HG02610 (cell line): ENCODE data around the gene ARSA.
"Not testable (repeated sequence)": the region's sequence is repeated elsewhere in the genome, so short reads cannot be mapped to it uniquely, and the experiment has no call there.

ENCODE experiments used
- ATAC-seq: cut with Tn5 transposase; IDR thresholded peaks from one replicate; pipeline ENCODE4 v1.9.1; 2021; ENCODE audit warnings: mild to moderate bottlenecking, moderate library complexity; ENCODE audit not compliant: unreplicated experiment

Gene ARSA

DNA sequence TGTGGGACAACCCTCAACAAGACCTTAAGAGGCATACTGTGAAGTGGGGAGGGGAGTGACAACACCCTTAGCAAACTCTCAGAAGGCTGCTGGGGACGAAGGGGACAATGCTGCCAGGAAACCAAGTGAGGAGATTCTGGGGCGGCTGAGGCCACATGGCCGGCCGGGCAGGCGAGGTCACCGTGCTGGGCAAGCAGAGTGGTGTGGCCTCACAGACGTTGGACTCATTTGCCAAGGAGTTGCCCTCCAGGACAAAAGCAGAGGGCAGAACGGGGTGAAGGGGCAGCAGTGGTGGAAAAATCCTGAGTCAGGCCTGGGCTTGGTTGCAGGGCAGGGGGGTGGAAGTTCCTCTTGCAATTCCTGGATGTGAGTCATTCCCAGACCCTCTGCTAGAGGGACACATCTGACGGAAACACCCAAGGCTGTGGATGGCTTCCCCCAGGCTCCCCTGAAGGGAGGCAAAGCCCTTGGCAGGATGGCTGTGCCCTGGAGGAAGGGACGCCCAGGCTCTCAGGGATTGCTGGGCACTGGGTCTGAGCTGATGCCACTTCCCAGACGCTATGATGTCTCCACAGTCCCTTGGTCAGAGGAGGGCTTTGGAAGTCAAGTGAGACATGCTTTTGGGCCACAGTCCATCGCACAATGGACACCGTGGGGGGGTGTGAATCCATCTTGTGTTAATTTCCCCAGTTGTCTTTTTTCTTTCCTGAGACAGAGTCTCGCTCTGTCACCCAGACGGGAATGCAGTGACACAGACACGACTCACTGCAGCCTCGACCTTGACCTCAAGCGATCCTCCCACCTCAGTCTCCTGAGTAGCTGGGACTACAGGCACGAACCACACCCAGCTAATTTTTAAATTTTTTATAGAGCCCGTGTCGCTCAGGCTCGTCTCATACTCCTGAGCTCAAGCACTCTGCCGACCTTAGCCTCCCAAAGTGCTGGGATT is 28.4 kb upstream of the ARSA start:
- no peak for ATAC-seq

DNA sequence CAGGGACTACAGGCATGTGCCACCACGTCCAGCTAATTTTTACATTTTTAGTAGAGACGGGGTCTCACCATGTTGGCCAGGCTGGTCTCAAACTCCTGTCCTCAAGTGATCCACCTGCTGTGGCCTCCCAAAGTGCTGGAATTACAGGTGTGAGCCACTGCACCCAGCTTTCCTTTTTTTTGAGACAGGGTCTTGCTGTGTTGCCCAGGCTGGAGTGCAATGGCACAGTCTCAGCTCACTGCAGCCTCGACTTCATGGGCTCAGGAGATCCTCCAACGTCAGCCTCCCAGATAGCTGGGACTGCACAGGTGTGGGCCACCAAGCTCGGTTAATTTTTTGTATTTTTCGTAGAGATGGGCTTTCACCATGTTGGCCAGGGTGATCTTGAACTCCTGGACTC is 26.7 kb upstream of the ARSA start:
- ATAC-seq: not testable (repeated sequence)

DNA sequence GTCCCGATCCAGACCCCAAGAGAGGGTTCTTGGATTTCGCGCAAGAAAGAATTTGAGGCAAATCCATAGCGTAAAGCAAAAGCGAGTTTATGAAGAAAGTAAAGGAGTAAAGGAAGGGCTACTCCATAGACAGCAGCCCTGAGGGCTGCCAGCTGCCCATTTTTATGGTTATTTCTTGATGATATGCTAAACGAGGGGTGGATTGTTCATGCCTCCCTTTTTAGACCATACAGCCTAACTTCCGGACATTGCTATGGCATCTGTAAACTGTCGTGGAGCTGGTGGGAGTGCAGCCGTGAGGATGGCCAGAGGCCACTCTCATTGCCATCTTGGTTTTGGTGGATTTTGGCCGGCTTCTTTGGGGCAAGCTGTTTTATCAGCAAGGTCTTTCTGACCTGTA is 25.3 kb upstream of the ARSA start:
- ATAC-seq: no peak

DNA sequence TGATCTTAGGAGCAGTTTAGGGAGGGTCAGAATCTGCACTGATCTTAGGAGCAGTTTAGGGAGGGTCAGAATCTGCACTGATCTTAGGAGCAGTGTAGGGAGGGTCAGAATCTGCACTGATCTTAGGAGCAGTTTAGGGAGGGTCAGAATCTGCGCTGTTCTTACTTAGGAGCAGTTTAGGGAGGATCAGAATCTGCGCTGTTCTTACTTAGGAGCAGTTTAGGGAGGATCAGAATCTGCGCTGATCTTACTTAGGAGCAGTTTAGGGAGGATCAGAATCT is 15.8 kb upstream of the ARSA start:
- not testable (repeated sequence) for ATAC-seq

DNA sequence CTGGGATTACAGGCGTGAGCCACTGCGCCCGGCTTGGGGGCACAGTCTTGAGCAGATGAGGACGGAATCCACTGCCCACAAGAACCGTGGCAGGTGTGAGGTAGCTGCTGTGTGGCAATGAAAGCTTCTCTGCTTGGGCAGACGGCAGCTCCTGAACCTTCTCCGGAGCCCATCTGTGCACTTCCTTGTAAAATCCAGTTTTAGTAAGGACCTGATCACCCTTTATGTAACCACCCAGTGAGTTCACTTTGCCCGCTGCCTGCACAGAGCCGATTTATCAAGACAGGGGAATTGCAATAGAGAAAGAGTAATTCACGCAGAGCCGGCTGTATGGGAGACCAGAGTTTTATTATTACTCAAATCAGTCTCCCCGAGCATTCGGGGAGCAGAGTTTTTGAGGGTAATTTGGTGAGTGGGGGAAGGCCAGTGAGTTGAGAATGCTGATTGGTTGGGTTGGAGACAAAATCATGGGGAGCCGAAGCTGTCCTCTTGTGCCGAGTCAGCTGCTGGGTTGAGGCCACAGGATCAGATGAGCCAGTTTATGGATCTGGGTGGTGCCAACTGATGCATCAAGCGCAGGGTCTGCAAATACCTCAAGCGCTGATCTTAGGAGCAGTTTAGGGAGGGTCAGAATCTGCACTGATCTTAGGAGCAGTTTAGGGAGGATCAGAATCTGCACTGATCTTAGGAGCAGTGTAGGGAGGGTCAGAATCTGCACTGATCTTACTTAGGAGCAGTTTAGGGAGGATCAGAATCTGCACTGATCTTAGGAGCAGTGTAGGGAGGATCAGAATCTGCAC is 15.3 kb upstream of the ARSA start:
- not testable (repeated sequence) for ATAC-seq

DNA sequence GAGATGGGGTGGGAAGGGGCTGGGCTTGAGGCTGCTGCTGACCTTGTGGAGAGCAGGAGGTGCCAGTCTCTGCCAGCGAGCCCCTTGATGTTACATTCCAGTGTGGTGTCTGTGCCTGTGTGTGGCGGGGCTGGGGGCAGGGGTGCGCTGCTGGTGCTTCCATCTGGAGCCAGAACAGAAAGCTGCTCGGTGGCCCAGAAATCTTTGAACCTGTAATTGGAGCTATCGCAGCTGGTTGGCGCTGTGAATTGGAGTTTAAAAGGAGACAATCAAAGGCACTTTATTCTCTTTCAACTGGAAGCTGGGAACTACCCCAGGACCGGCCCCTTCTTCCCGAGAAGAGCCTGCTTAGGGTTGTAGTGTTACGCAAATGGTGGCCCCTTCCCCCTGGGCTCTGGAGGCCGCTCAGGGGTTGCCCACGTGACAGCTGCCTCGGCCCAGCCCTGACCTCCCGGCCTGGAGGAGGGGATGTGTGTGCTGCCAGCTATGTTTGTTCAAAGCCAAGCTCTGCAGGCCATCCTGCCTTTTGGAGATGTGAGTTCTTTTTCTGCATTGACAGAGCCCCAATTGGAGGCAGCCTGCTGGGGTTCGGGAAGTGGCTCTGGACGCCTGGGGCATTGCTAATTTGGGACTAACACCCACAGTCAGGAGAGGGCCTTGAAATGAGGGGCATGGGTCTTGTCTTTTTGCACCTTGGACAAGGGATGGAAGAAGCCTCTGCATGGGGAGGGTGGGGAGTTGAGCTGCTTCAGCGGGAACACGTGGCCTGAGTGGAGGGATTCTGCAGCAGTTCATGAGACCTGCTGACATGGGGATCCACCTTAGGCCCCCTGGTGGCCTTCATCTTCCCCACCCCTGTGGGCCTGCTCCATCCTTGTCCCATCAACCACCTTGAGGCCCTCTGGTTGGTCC is 14.0 kb upstream of the ARSA start:
- no peak for ATAC-seq

DNA sequence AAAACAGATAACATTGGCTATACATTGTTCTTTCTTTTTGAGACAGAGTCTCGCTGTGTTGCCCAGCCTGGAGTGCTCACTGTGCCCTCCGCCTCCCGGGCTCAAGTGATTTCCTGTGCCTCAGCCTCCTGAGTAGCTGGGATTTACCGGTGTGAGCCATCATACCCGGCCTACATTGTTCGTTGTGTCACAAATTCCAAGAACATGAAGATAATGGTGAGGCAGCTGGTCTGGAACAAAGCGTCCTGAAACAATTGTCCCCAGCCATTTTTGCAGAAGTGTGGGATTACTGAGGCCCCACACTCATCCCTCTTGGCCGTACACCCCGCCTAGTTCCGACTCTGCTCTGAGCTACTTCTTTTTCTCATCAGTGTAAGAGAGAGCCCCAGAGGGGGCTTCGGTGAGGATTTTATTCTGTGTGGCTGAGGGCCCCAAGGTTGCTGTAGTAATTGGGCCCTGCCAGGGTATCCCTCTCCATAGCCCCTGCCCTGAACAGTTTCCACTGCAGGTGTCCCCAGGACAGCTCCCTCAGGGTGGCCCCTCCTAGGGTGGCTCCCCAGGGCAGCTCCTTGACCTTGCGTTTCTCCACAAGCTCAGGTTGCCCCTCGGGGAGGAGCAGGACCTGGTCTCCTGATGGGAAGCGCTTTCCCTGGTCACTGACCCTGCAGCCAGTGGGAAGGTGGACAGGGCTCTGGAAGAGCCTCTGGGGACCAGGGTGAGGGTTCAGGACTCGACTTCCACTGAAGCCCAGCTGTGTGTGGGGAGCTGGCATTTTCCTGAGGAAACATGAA is 13.1 kb upstream of the ARSA start:
- no peak for ATAC-seq

DNA sequence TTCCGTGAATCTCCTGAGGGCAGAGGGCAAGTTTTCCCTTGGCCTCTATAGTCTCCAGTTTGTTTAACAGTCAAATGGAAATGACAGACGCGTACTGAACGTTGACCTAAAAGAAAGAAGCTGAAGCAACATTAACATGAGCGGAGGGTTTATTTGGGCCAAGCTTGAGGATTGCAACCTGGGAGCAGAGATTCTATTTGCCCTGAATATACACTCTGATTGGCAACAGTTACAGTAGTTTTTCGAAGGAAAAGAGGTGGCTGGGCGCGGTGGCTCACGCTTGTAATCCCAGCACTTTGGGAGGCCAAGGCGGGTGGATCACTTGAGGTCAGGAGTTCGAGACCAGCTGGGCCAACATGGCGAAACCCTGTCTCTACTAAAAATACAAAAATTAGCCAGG is 12.3 kb upstream of the ARSA start:
- not testable (repeated sequence) for ATAC-seq

DNA sequence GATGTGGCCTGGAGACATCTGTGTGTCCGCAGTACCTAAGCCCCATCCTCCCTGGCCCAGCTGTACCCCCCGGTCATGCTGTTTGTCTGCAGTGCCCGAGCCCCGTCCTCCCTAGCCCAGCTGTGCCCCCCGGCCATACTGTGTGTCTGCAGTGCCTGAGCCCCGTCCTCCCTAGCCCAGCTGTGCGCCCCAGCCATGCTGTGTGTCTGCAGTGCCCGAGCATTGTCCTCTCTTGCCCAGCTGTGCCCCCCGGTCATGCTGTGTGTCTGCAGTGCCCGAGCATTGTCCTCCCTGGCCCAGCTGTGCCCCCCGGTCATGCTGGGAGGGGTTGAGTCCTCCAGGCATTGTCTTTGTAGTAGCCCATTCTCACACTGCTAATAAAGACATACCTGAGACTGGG is 7.6 kb upstream of the ARSA start:
- no peak for ATAC-seq

DNA sequence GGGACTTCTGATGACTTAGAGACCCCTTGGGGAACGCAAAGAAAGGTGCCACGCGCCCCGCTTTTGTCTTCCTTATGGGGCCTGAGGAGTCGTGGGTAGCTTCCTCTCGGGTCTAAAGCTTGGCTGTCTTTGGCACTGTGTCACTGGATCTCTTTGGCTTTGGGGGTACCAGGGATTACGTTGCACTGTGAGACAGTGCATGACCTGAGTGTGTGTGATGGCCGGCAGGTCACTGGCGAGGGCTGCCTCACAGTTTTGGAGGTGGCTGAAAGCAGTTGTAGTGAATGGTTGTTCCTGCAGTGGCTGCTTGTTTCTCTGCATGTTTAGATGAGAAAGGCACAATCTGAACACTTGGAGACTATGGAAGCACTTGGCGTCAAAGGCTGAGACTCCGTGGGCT is 5.8 kb upstream of the ARSA start:
- no peak for ATAC-seq

DNA sequence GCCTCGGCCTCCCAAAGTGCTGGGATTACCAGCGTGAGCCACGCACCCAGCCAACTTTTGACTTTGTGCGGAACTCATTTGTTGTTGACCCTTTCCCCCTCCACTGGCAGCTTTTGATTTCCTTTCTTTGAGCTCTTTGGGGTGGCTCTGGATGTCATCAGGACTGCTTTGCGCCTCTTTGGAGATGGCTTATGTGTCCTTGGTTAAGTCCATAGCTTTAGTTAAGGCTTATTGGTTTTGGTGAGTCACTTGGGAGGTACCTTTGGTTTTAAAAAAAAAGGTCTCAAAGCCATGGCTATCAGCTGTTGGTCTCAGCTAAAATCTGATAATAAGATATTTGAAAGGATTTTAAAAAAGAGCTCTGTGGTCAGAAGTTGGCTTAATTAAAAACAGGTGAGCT is 5.1 kb upstream of the ARSA start:
- ATAC-seq: no peak

DNA sequence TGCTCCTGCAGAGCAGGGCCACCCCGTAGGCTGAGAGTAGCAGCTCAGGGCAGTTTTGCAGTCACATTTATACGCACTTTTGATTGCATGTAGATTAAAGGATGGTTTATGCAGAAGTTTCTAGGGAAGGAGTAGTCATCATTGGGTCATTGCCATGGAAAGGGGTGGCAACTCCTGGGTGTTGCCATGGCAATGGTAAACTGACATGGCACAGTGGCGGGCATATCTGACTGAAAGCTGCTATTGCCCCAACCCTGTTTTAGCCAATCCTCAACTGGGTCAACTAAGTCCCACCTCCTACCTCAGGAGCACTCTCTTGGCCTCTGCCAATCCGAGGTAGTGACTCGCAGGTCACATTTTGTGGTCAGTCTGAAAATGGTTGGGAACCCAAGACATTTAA is 2.4 kb upstream of the ARSA start:
- no peak for ATAC-seq

DNA sequence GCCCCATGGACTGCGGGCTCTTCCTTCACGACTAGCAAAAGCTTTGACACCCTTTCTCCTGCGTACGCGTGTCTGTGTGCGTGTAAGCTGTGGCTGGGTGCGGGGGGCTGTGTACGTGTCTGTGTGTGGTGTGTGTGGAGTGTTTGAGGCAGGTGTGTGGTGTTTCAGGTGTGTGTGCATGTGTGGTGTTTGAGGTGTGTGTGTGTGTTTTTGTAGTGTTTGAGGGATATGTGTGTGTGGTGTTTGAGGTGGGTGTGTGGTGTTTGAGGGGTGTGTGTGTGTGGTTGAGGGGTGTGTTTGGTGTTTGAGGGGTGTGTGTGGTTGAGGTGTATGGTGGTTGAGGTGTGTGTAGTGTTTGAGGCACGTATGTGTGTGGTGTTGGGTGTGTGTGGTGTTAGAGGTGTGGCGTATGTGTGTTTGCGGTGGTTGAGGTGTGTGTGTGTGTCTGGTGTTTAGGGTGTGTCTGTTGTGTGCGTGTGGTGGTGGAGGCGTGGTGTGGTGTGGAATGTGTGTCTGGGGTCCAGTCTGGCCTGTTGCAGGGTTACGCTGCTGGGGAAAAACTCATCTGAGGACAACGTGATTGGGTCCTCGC is 687 bp upstream of the ARSA start:
- ATAC-seq: no peak

DNA sequence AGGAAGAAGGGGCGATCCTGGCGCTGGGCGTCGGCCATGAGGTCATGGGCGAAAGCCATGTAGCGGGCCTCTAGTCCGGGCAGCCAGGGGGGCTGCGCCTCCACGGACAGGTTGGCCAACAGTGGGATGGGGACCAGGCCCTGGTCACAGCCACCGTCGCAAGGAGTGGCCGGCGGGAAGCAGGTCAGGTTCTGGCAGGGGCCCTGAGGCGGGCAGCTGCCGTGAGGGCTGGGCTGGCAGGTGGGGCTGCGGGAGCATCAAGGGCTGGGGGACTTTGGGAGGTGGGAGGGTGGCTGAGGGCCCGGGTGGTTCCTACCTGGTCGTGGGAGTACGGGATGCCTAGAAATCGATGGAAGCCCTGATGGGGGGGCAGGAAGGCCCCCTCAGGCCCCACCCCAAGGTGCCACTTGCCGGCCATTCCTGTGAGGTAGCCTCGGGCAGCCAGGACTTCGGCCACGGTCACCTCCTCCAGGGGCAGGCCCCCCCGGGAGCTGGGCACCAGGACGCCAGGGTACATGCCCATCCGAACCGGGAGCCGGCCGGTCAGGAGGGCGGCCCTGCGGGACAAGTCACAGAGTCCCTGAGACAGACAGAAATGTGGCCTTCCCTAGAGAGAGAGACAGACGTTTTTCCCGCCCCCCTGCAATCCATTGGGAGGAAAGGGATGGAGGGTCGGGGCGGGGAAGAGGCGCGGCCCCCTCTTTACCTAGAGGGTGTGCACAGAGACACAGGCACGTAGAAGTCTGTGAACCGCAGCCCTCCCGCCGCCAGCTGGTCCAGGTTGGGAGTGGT is 906 bp downstream of the ARSA start:
- no peak for ATAC-seq

DNA sequence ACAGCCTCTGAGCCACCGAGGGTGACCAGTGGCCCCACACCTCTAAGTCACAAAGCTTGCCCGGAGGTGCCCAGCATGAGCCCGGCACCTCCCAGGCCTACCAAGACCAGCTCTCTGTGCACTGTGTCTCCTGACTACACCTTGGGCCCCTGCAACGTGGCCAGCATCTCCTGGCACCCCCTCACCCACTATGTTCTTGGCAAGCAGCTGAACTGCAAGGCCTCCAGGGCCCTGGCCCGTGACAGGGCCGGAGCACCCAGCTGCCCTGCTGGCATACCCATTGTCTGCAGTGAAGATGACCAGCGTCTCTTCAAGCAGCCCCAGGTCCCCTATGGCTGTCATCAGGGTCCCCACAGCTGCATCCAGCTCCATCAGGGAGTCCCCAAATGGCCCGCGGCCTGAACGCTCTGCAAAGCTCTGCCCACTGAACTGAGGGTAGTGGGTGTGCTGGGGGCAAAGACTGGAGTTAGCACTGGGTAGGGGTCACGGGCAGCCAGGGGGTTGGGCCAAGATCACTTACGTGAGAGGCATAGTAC is 1.6 kb downstream of the ARSA start:
- no peak for ATAC-seq

DNA sequence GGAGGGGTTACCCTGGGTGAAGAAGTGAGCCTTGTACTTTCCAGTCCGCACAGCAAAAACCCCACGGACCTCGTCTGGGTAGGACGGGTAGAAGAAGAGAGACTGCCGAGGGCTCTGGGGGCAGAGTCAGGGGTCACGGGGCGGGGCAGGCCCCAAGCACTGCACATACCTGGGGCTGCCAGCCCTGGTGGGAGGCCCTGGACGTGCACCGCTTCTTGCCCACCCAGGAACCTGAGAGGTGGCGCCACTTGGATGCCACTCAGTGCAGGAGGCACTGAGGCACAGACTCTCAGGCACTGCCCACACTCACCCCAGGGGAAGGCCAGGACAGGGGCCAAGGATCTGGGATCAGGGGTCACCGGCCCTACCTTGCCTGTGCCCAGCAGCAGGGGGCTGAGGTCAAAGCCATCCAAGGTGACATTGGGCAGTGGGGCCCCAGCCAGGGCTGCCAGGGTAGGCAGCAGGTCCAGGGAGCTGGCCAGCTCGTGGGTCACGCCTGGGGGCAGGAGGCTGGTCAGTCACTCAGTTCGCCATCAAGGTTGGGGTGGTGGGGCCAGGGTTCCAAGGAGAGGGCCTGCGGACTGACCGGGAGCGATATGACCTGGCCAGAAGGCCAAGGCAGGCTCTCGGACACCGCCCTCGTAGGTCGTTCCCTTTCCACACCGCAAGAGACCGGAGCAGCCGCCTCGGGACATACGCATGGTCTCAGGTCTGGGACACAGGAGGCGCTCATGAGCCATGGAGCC is 2.2 kb downstream of the ARSA start:
- no peak for ATAC-seq

DNA sequence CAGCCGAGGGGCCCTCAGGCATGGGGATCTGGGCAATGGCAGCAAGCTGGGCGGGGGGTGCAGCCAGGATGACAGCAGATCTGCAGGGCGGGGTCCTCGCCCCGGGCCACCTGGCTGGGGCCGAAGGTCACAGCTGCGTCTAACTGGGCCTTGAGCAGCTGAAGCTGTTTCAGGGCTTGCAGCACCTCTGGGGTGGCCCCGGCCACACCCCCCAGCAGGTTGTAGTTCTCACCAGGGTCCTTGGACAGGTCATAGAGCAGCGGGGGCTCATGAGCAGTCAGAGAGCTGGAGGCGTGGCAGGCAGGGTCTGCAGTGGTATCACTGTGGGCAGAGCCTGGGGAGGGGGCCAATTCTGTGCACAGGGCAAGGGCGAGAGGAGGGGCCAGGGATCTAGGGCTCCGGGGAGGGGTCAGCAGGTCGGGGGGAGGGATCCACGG is 2.8 kb downstream of the ARSA start:
- ATAC-seq: no peak
